ENCODE results near the gene WASF2. TPM values are rescaled to one million over a fixed set of nuclear protein-coding genes. Genes with fewer than 3 reads are reported as not detected.
A peak's percentile ranks its signal among the peaks of the same experiment; 100 is the strongest.

Gene WASF2
- total RNA-seq, 4 donors from 2014 or later: 53.8 to 76.6 (median 70.3) TPM

- no peak for DNase-seq (ENCODE audit: low spot score in 2 of 2)
- H3K4me3 ChIP-seq (ENCODE audit: low read depth, poor library complexity, severe bottlenecking): no peak overlapping the region
Observed at GRCh38 chr1:27399251-27400025, 90.5 kb downstream of the WASF2 start.

GRCh38 chr1:27398405-27399149 lies 91.4 kb downstream of the WASF2 start:
- no peak overlapping the region for H3K4me3 ChIP-seq (ENCODE audit: low read depth, poor library complexity, severe bottlenecking)
- WGBS, 2 donors: 81% methylated on average over 2 to 4 of the region's 4 CpGs
- intact Hi-C loops (cut with DNase I; ENCODE audit: low total_unique reads): loop anchor here (10.0 kb wide), 1 partner anchor 294 kb away; no protein-coding TSS in a partner anchor
- TF ChIP-seq CTCF (IDR thresholded peaks at IDR 0.05): no peak
- no peak for TF ChIP-seq POLR2A (IDR thresholded peaks at IDR 0.05)
- DNase-seq (ENCODE audit: low spot score in 2 of 2): no peak

More at GRCh38 chr1:27399251-27400025, 90.5 kb downstream of the WASF2 start:
- intact Hi-C loops (cut with DNase I; ENCODE audit: low total_unique reads): loop anchor here (10.0 kb wide), 2 partner anchors 265 to 295 kb away; no protein-coding TSS in a partner anchor
- no peak for TF ChIP-seq CTCF (IDR thresholded peaks at IDR 0.05)
- TF ChIP-seq POLR2A (IDR thresholded peaks at IDR 0.05): no peak
- 48 to 57% methylated on average over 12 to 19 of the region's 19 CpGs for WGBS, 2 donors

- 64 to 73% methylated on average over 7 of the region's 7 CpGs for WGBS, 2 donors
- DNase-seq (ENCODE audit: low spot score in 2 of 2): no peak
- no peak overlapping the region for H3K4me3 ChIP-seq (ENCODE audit: low read depth, poor library complexity, severe bottlenecking)
- TF ChIP-seq CTCF (IDR thresholded peaks at IDR 0.05) (no peak), POLR2A (IDR thresholded peaks at IDR 0.05) (no peak)
- intact Hi-C loops (cut with DNase I; ENCODE audit: low total_unique reads): loop anchor here (10.0 kb wide), 1 partner anchor 293 kb away; no protein-coding TSS in a partner anchor
Observed at GRCh38 chr1:27397749-27398148, 92.2 kb downstream of the WASF2 start.

- H3K4me3 ChIP-seq (ENCODE audit: low read depth, poor library complexity, severe bottlenecking): no peak overlapping the region
- intact Hi-C loops (cut with DNase I; ENCODE audit: low total_unique reads): loop anchor here (10.0 kb wide), 1 partner anchor 292 kb away; no protein-coding TSS in a partner anchor
- DNase-seq (ENCODE audit: low spot score in 2 of 2): no peak
- TF ChIP-seq POLR2A (IDR thresholded peaks at IDR 0.05) (no peak), CTCF (IDR thresholded peaks at IDR 0.05) (no peak)
- 45 to 61% methylated on average over 3 of the region's 3 CpGs for WGBS, 2 donors
Observed at GRCh38 chr1:27397110-27397509, 92.9 kb downstream of the WASF2 start.

- intact Hi-C loops (cut with DNase I; ENCODE audit: low total_unique reads): loop anchor here (2.0 to 10.0 kb wide), 2 partner anchors 95 to 291 kb away; no protein-coding TSS in a partner anchor
- 7 to 9% methylated on average over 10 of the region's 10 CpGs for WGBS, 2 donors
- peak; percentile 68 to 96 for DNase-seq (ENCODE audit: low spot score in 2 of 2)
- no peak for TF ChIP-seq POLR2A (IDR thresholded peaks at IDR 0.05)
- peak in 1 of 3 donors; percentile 89 for TF ChIP-seq CTCF (IDR thresholded peaks at IDR 0.05)
- no peak overlapping the region for H3K4me3 ChIP-seq (ENCODE audit: low read depth, poor library complexity, severe bottlenecking)
Observed at GRCh38 chr1:27395441-27396195, 94.3 kb downstream of the WASF2 start.
